NCI-H446 treated with DMSO at 0.1 percent for 48 hours (cell line): Measurements from ENCODE around the gene STXBP5L.
"Not testable (repeated sequence)": the region's sequence is repeated elsewhere in the genome, so short reads cannot be mapped to it uniquely, and the experiment has no call there.

Experiments used
- DNase-seq: peaks from one replicate; lab custom pipeline; 2025; lab: John Stamatoyannopoulos, UW

The STXBP5L gene

GRCh38 chr3:121430664-121431215, 522.7 kb downstream of the STXBP5L start:
- no peak for DNase-seq

- no peak for DNase-seq
These were observed 523.9 kb downstream of the STXBP5L start for GRCh38 chr3:121431726-121432517.

- no peak for DNase-seq
These were observed 528.1 kb downstream of the STXBP5L start for GRCh38 chr3:121436074-121436473.

GRCh38 chr3:121436641-121437040, 528.6 kb downstream of the STXBP5L start:
- peak; percentile 35 for DNase-seq

- DNase-seq, result no peak
These were observed 535.5 kb downstream of the STXBP5L start for GRCh38 chr3:121443456-121443855.

GRCh38 chr3:121451752-121452151, 543.7 kb downstream of the STXBP5L start:
- not testable (repeated sequence) for DNase-seq

- no peak for DNase-seq
These were observed 554.6 kb downstream of the STXBP5L start for GRCh38 chr3:121462565-121462964.

GRCh38 chr3:121463745-121464144, 555.7 kb downstream of the STXBP5L start:
- DNase-seq, result no peak

GRCh38 chr3:121467085-121467484, 559.1 kb downstream of the STXBP5L start:
- no peak for DNase-seq

GRCh38 chr3:121473001-121473400, 565.0 kb downstream of the STXBP5L start:
- no peak for DNase-seq
